ENCODE data around the gene KCTD17. TPM values are rescaled to one million over a fixed set of nuclear protein-coding genes. Genes with fewer than 3 reads are reported as not detected.

The KCTD17 gene
- total and polyA plus RNA-seq, 5 experiments from 2014 or later, result 9.1 to 26.6 (median 12.1) TPM

GRCh38 chr22:37014835-37015586 lies 36.5 kb upstream of the KCTD17 start:
- H3K27me3 Mint-ChIP-seq, result peaks cover 0 to 15% (median 3%) of the 10 kb centered on the region in 5 donors
- H3K36me3 Mint-ChIP-seq, result no peaks in the 10 kb centered on the region
- DNase-seq, result no peak
- no peak overlapping the region for H3K4me3 Mint-ChIP-seq
- POLR2A ChIA-PET, result no interaction called here
- peaks cover 0 to 6% (median 5%) of the 10 kb centered on the region in 4 donors for H3K4me1 Mint-ChIP-seq
- no peak for ATAC-seq
- H3K9me3 Mint-ChIP-seq, result no peaks in the 10 kb centered on the region
- H3K27ac Mint-ChIP-seq, result no peak overlapping the region

DNA sequence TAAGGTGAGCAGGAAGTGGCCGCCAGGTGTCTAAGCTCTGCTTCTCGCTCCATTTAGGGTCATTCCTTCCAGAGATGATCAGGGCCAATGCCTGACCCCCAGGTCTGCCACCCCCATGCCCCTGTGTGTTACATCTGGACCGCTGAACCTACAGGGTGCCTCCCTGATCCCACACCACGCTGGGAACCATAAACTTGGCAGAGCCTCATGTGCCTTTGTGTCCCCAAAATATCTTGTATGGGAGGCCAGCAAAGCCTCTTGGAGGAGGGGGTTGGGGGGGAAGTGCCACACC lies 36.0 kb upstream of the KCTD17 start:
- Mint-ChIP-seq H3K9me3 (no peaks in the 10 kb centered on the region), H3K4me1 (peaks cover 0 to 11% (median 7%) of the 10 kb centered on the region in 4 donors), H3K4me3 (no peak overlapping the region), H3K27ac (peak overlapping the region in 1 of 10 donors; percentile 31), H3K27me3 (peaks cover 0 to 19% (median 0%) of the 10 kb centered on the region in 5 donors), H3K36me3 (no peaks in the 10 kb centered on the region)
- DNase-seq (no peak), ATAC-seq (no peak)
- POLR2A ChIA-PET, result no interaction called here

DNA sequence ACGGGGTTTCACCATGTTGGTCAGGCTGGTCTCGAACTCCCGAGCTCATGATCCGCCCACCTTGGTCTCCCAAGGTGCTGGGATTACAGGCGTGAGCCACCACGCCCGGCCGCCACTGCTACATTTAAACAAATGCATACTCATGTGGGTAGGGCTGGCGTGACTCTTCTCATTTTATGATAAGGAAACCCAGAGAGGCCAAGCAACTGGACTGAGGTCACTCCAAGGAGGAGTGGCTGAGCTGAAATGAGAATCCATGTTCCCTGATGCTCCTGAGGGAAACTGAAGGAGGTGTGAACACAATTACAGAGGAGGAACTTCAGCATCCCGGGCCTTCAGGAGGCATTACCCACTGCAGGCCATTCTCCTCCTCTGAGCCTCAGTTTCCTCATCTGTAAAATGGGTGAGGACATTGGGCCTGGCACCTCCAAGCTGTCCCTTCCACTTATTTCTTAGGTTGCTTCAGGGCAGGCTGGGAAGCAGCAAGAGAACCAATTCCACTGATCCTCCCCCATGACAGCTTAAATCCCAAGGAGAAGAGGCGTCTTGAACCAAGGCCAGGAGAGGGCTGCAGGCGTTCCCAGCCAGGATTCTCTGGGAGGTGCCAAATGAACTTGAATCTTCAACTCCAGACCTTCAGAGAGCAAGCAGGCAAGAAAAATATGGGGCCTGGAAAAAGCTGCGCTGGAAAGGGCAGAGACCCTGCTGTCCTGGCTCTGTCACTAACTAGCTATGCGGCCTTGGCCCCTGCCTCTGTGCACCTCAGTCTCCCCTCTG lies 35.2 kb upstream of the KCTD17 start:
- Mint-ChIP-seq H3K4me3 (peak overlapping the region in 2 of 10 donors; percentile 22 to 55), H3K4me1 (peaks cover 0 to 16% (median 7%) of the 10 kb centered on the region in 4 donors), H3K36me3 (no peaks in the 10 kb centered on the region), H3K9me3 (no peaks in the 10 kb centered on the region), H3K27ac (no peak overlapping the region), H3K27me3 (peaks cover 0 to 22% (median 6%) of the 10 kb centered on the region in 5 donors)
- POLR2A ChIA-PET, result no interaction called here
- DNase-seq (no peak), ATAC-seq (no peak)

DNA sequence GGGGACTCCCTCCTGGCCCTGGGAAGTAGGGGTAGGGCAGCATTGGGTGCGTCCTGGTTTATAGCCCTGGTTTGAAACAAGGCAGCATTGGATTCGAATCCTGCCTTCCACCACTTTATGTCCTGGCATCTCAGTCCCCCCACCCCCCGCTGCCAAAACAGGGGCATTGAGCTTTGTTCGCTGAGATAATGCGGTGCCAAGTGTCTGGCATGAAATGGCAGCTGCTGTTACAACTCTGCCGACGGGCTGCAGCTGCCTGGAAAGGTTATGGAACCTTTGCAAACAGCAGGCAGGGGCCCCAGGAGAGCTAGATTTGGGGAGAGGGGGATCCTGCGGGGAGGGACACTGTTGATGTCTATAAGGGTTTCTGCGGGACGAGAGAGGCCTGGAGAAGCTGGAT lies 34.2 kb upstream of the KCTD17 start:
- peak overlapping the region in 2 of 10 donors; percentile 45 to 74 for H3K4me3 Mint-ChIP-seq
- peaks cover 0 to 29% (median 12%) of the 10 kb centered on the region in 5 donors for H3K27me3 Mint-ChIP-seq
- H3K4me1 Mint-ChIP-seq, result peaks cover 0 to 21% (median 7%) of the 10 kb centered on the region in 4 donors
- no peak for ATAC-seq
- H3K36me3 Mint-ChIP-seq, result no peaks in the 10 kb centered on the region
- H3K27ac Mint-ChIP-seq, result peak overlapping the region in 1 of 10 donors; percentile 62
- no peaks in the 10 kb centered on the region for H3K9me3 Mint-ChIP-seq
- POLR2A ChIA-PET, result no interaction called here
- DNase-seq, result no peak

- Mint-ChIP-seq H3K4me3 (peak overlapping the region; percentile 50 to 81 (median 68)), H3K4me1 (peaks cover 0 to 21% (median 7%) of the 10 kb centered on the region in 4 donors), H3K36me3 (no peaks in the 10 kb centered on the region), H3K9me3 (no peaks in the 10 kb centered on the region), H3K27ac (no peak overlapping the region), H3K27me3 (peaks cover 0 to 30% (median 12%) of the 10 kb centered on the region in 5 donors)
- POLR2A ChIA-PET, result no interaction called here
- ATAC-seq (no peak), DNase-seq (peak in 1 of 10 donors; percentile 37)
Observed at GRCh38 chr22:37018086-37018814, 33.3 kb upstream of the KCTD17 start.

DNA sequence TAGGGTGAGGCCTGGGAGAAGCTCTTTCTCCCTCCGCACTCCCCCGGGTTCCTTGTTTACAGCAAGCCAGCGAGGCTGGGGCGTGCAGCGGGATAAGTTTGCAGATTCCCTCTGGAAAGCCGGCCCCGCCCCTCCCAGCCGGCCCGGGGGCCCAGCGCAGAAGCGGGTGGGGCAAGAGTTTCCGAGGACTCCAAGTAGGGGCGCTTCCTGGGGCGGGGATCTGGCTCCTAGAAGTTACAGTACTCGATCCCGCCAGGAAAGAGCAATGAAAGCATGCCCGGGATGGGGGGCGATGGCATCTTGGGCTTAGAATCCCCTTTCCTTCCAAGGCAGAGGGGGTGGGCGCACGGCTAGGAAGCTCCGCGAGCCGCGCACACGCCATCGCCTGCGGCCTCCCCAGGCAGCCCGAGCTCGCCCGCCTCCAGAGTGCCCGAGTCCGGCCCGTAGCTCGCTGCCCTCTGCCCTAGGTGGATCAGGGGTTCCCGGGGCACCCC lies 32.7 kb upstream of the KCTD17 start:
- peaks cover 0 to 21% (median 7%) of the 10 kb centered on the region in 4 donors for H3K4me1 Mint-ChIP-seq
- no peak overlapping the region for H3K27ac Mint-ChIP-seq
- DNase-seq (peak in 2 of 10 donors; percentile 11 to 34), ATAC-seq (peak; percentile 21 to 30)
- POLR2A ChIA-PET, result no interaction called here
- H3K36me3 Mint-ChIP-seq, result no peaks in the 10 kb centered on the region
- H3K9me3 Mint-ChIP-seq, result no peaks in the 10 kb centered on the region
- H3K4me3 Mint-ChIP-seq, result peak overlapping the region; percentile 50 to 81 (median 68)
- peaks cover 0 to 30% (median 12%) of the 10 kb centered on the region in 5 donors for H3K27me3 Mint-ChIP-seq

GRCh38 chr22:37019309-37020191 lies 32.0 kb upstream of the KCTD17 start, which contains the start of the genes MPST and TST:
Gene MPST (plus strand): TSS chr22:37019742. CDS start chr22:37019837, 95 bp downstream.
Gene TST (minus strand): TSS chr22:37019447. CDS start chr22:37018732, 715 bp downstream.
- no peaks in the 10 kb centered on the region for H3K9me3 Mint-ChIP-seq
- H3K27ac Mint-ChIP-seq, result peak within 1 kb of the TSS in 4 of 10 donors; percentile 31 to 61 (median 38)
- peaks cover 0 to 30% (median 12%) of the 10 kb centered on the region in 5 donors for H3K27me3 Mint-ChIP-seq
- peak in 6 of 10 donors; percentile 19 to 62 (median 22) for DNase-seq
- peak; percentile 78 to 80 for ATAC-seq
- POLR2A ChIA-PET, result no interaction called here
- peak within 1 kb of the TSS; percentile 72 to 87 (median 82) for H3K4me3 Mint-ChIP-seq
- peaks cover 0 to 21% (median 7%) of the 10 kb centered on the region in 4 donors for H3K4me1 Mint-ChIP-seq
- no peaks in the 10 kb centered on the region for H3K36me3 Mint-ChIP-seq

GRCh38 chr22:37020192-37020479 lies 31.4 kb upstream of the KCTD17 start:
- Mint-ChIP-seq H3K27ac (peak overlapping the region in 1 of 10 donors; percentile 61), H3K4me3 (peak overlapping the region; percentile 72 to 87 (median 82)), H3K4me1 (peaks cover 0 to 21% (median 7%) of the 10 kb centered on the region in 4 donors), H3K9me3 (no peaks in the 10 kb centered on the region), H3K36me3 (no peaks in the 10 kb centered on the region), H3K27me3 (peaks cover 0 to 30% (median 12%) of the 10 kb centered on the region in 5 donors)
- POLR2A ChIA-PET, result no interaction called here
- DNase-seq, result peak in 1 of 10 donors; percentile 30
- no peak for ATAC-seq

DNA sequence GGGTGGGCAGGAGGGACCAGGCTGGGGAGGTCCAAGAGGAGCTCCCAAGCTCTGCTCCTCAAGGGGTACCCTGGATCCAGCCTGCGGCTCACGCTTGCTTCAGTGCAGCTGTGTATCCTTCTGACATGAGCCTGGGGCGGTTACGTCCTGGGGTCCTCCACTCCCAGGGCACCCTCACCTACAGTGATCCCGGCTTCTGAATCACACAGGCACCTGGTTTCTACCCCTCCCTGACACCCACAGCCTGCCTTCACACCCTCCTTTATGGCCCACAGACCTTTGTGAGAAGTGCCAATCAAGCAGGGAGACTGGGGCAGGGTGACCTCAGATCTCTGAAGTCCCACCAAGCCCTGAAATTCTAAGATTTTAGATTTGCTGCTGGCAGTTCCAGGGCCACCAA lies 30.5 kb upstream of the KCTD17 start:
- ATAC-seq (no peak), DNase-seq (peak in 1 of 10 donors; percentile 46)
- H3K9me3 Mint-ChIP-seq, result no peaks in the 10 kb centered on the region
- H3K27me3 Mint-ChIP-seq, result peaks cover 0 to 30% (median 12%) of the 10 kb centered on the region in 5 donors
- H3K27ac Mint-ChIP-seq, result no peak overlapping the region
- H3K36me3 Mint-ChIP-seq, result no peaks in the 10 kb centered on the region
- POLR2A ChIA-PET, result no interaction called here
- peak overlapping the region in 2 of 10 donors; percentile 38 to 39 for H3K4me3 Mint-ChIP-seq
- peaks cover 0 to 21% (median 7%) of the 10 kb centered on the region in 4 donors for H3K4me1 Mint-ChIP-seq

- peak; percentile 16 to 61 (median 42) for DNase-seq
- peak; percentile 52 to 60 for ATAC-seq
- Mint-ChIP-seq H3K27me3 (peaks cover 0 to 30% (median 12%) of the 10 kb centered on the region in 5 donors), H3K9me3 (no peaks in the 10 kb centered on the region), H3K27ac (peak overlapping the region in 1 of 10 donors; percentile 38), H3K4me1 (peaks cover 0 to 21% (median 7%) of the 10 kb centered on the region in 4 donors), H3K4me3 (peak overlapping the region in 6 of 10 donors; percentile 22 to 70 (median 56)), H3K36me3 (no peaks in the 10 kb centered on the region)
- POLR2A ChIA-PET, result no interaction called here
Observed at GRCh38 chr22:37021710-37022482, 29.6 kb upstream of the KCTD17 start.
